Glutamatergic neuron (in vitro differentiated cells): Measurements from ENCODE around the gene DOCK6. TPM values are rescaled to one million over a fixed set of nuclear protein-coding genes. Genes with fewer than 3 reads are reported as not detected.

Source experiments
- DNase-seq: peaks from one replicate; pipeline ENCODE4 v3.0.0; 2022
- H3K27ac Mint-ChIP-seq: one replicate; pipeline ENCODE4 v1.8.0; 2020; ENCODE audit warnings: mild to moderate bottlenecking, mixed read lengths, inconsistent platforms; ENCODE audit not compliant: unreplicated experiment
- H3K27me3 Mint-ChIP-seq: one replicate; pipeline ENCODE4 v1.8.0; 2020; ENCODE audit warnings: mild to moderate bottlenecking, moderate library complexity, mixed read lengths, inconsistent platforms; ENCODE audit not compliant: unreplicated experiment
- H3K36me3 Mint-ChIP-seq: one replicate; pipeline ENCODE4 v1.8.0; 2020; ENCODE audit warnings: mild to moderate bottlenecking, mixed read lengths, inconsistent platforms; ENCODE audit not compliant: unreplicated experiment
- H3K4me1 Mint-ChIP-seq: one replicate; pipeline ENCODE4 v1.8.0; 2020; ENCODE audit warnings: mild to moderate bottlenecking, low read depth, mixed read lengths, inconsistent platforms; ENCODE audit not compliant: unreplicated experiment
- H3K4me3 Mint-ChIP-seq: one replicate; pipeline ENCODE4 v1.8.0; 2020; ENCODE audit warnings: mild to moderate bottlenecking, mixed read lengths, inconsistent platforms; ENCODE audit not compliant: unreplicated experiment
- H3K9me3 Mint-ChIP-seq: one replicate; pipeline ENCODE4 v1.8.0; 2020; ENCODE audit warnings: mild to moderate bottlenecking, moderate library complexity, mixed read lengths, inconsistent platforms; ENCODE audit not compliant: unreplicated experiment
- CTCF ChIP-seq: fragments of 200-600 bp; sonication (generic); IDR thresholded peaks from one replicate; pipeline ENCODE4 v1.5.0; 2021; ENCODE audit not compliant: partially characterized antibody, unreplicated experiment
- total RNA-seq: library from RNA; stranded (reverse); fragmentation: NEBNext Ultra II Directional; extraction: Animal tissue kit (Norgen Biotek cat#: 25700); gene quantifications from one replicate; pipeline ENCODE4 v1.2.1, GENCODE V29; 2021; ENCODE audit not compliant: unreplicated experiment

The DOCK6 gene
- total RNA-seq, 1 donor from 2014 or later: 260 TPM

GRCh38 chr19:11192957-11193939 is 69.1 kb downstream of the DOCK6 start:
- H3K4me1 Mint-ChIP-seq: no peaks in the 10 kb centered on the region
- TF ChIP-seq CTCF: no peak
- DNase-seq: no peak
- peaks cover 3% of the 10 kb centered on the region for H3K9me3 Mint-ChIP-seq
- no peaks in the 10 kb centered on the region for H3K36me3 Mint-ChIP-seq
- H3K4me3 Mint-ChIP-seq: no peak overlapping the region
- H3K27ac Mint-ChIP-seq: no peak overlapping the region
- no peaks in the 10 kb centered on the region for H3K27me3 Mint-ChIP-seq

- Mint-ChIP-seq H3K36me3 (peaks cover 4% of the 10 kb centered on the region), H3K27ac (peak overlapping the region; percentile 55), H3K4me1 (no peaks in the 10 kb centered on the region), H3K9me3 (peaks cover 3% of the 10 kb centered on the region), H3K4me3 (no peak overlapping the region), H3K27me3 (no peaks in the 10 kb centered on the region)
- DNase-seq: no peak
- TF ChIP-seq CTCF: no peak
Observed at GRCh38 chr19:11191934-11192333, 70.4 kb downstream of the DOCK6 start.

- DNase-seq: peak; percentile 66
- Mint-ChIP-seq H3K4me3 (no peak overlapping the region), H3K9me3 (peaks cover 2% of the 10 kb centered on the region)
Observed at GRCh38 chr19:11191273-11191755, 71.0 kb downstream of the DOCK6 start.

GRCh38 chr19:11190501-11190900 is 71.8 kb downstream of the DOCK6 start:
- Mint-ChIP-seq H3K27me3 (no peaks in the 10 kb centered on the region), H3K4me1 (no peaks in the 10 kb centered on the region), H3K36me3 (peaks cover 4% of the 10 kb centered on the region), H3K27ac (peak overlapping the region; percentile 17), H3K4me3 (no peak overlapping the region), H3K9me3 (peaks cover 3% of the 10 kb centered on the region)
- no peak for TF ChIP-seq CTCF
- no peak for DNase-seq

More at GRCh38 chr19:11191273-11191755, 71.0 kb downstream of the DOCK6 start:
- peaks cover 4% of the 10 kb centered on the region for H3K36me3 Mint-ChIP-seq
- TF ChIP-seq CTCF: no peak
- no peaks in the 10 kb centered on the region for H3K4me1 Mint-ChIP-seq
- peak overlapping the region; percentile 55 for H3K27ac Mint-ChIP-seq
- H3K27me3 Mint-ChIP-seq: no peaks in the 10 kb centered on the region

- Mint-ChIP-seq H3K9me3 (peaks cover 3% of the 10 kb centered on the region), H3K27ac (peak overlapping the region; percentile 10), H3K27me3 (no peaks in the 10 kb centered on the region), H3K4me1 (no peaks in the 10 kb centered on the region), H3K4me3 (no peak overlapping the region), H3K36me3 (peaks cover 10% of the 10 kb centered on the region)
- no peak for DNase-seq
- TF ChIP-seq CTCF: no peak
Observed at GRCh38 chr19:11187441-11187840, 74.9 kb downstream of the DOCK6 start.
